Measurements from ENCODE around the gene GSTA4. TPM values are rescaled to one million over a fixed set of nuclear protein-coding genes. Genes with fewer than 3 reads are reported as not detected.

Gene GSTA4
- total RNA-seq, 1 experiment from 2014 or later, result 20.9 TPM

GRCh38 chr6:53023323-53023722 is 28.2 kb upstream of the GSTA4 start:
- Histone ChIP-seq H3K27me3 (ENCODE audit: low read length) (no peaks in the 10 kb centered on the region), H3K4me1 (ENCODE audit: insufficient read depth, low read length) (no peaks in the 10 kb centered on the region), H3K27ac (ENCODE audit: low read length) (no peak overlapping the region), H3K4me3 (ENCODE audit: low read length) (no peak overlapping the region), H4K20me1 (ENCODE audit: low read length) (no peaks in the 10 kb centered on the region), H3K79me2 (ENCODE audit: low read length) (no peaks in the 10 kb centered on the region), H3K9ac (ENCODE audit: low read length) (no peak overlapping the region), H3K9me2 (replicated peaks; ENCODE audit: low read length) (no peaks in the 10 kb centered on the region), H2AFZ (ENCODE audit: low read length) (no peak overlapping the region), H3F3A (ENCODE audit: low read length, unreplicated experiment) (no peaks in the 10 kb centered on the region), H3K9me3 (ENCODE audit: low read length) (no peaks in the 10 kb centered on the region), H3K36me3 (ENCODE audit: low read depth, low read length) (no peaks in the 10 kb centered on the region), H3K4me2 (ENCODE audit: low read length) (no peak overlapping the region)
- ChIA-PET POLR2A (ENCODE audit: unreplicated experiment) (interaction anchor here (0.5 kb wide), 1 partner anchor 50 kb away, joined by 3 read pairs; no protein-coding TSS in a partner anchor), CTCF (no interaction called here)
- intact Hi-C loops (cut with micrococcal nuclease), result no loop called here
- DNase-seq (no peak), ATAC-seq (no peak)
- BruUV-seq (replicated peaks), result no TSS peak
- TF ChIP-seq EZH2phosphoT487 (IDR thresholded peaks at IDR 0.05; ENCODE audit: borderline replicate concordance, low read length), result no peak

- Histone ChIP-seq H4K20me1 (ENCODE audit: low read length) (no peaks in the 10 kb centered on the region), H3K9ac (ENCODE audit: low read length) (no peak overlapping the region), H3K9me2 (replicated peaks; ENCODE audit: low read length) (no peaks in the 10 kb centered on the region), H3K4me3 (ENCODE audit: low read length) (no peak overlapping the region), H3K36me3 (ENCODE audit: low read depth, low read length) (peaks cover 4% of the 10 kb centered on the region; the same call in 1 of the 2 replicates), H3K9me3 (ENCODE audit: low read length) (no peaks in the 10 kb centered on the region), H3F3A (ENCODE audit: low read length, unreplicated experiment) (no peaks in the 10 kb centered on the region), H2AFZ (ENCODE audit: low read length) (no peak overlapping the region), H3K27ac (ENCODE audit: low read length) (no peak overlapping the region), H3K27me3 (ENCODE audit: low read length) (no peaks in the 10 kb centered on the region), H3K4me1 (ENCODE audit: insufficient read depth, low read length) (no peaks in the 10 kb centered on the region), H3K4me2 (ENCODE audit: low read length) (no peak overlapping the region), H3K79me2 (ENCODE audit: low read length) (no peaks in the 10 kb centered on the region)
- intact Hi-C loops (cut with micrococcal nuclease), result no loop called here
- ATAC-seq (no peak), DNase-seq (no peak)
- TF ChIP-seq CTCF (conservative IDR thresholded peaks at IDR 0.05; ENCODE audit: low read depth, low read length) (no peak), EZH2 (IDR thresholded peaks at IDR 0.05; ENCODE audit: low read length, unreplicated experiment) (no peak), EZH2phosphoT487 (IDR thresholded peaks at IDR 0.05; ENCODE audit: borderline replicate concordance, low read length) (no peak)
- ChIA-PET CTCF (no interaction called here), POLR2A (ENCODE audit: unreplicated experiment) (no interaction called here)
- BruUV-seq (replicated peaks), result no TSS peak
Measured at GRCh38 chr6:53020005-53020744, 25.1 kb upstream of the GSTA4 start.

GRCh38 chr6:53018446-53018845 is 23.4 kb upstream of the GSTA4 start:
- H2AFZ ChIP-seq (ENCODE audit: low read length), result no peak overlapping the region
- BruUV-seq (replicated peaks), result no TSS peak
- H3K4me2 ChIP-seq (ENCODE audit: low read length), result no peak overlapping the region
- H3K9me2 ChIP-seq (replicated peaks; ENCODE audit: low read length), result no peaks in the 10 kb centered on the region
- ATAC-seq (no peak), DNase-seq (no peak)
- no peaks in the 10 kb centered on the region for H4K20me1 ChIP-seq (ENCODE audit: low read length)
- H3K27me3 ChIP-seq (ENCODE audit: low read length), result no peaks in the 10 kb centered on the region
- ChIA-PET POLR2A (ENCODE audit: unreplicated experiment) (no interaction called here), CTCF (no interaction called here)
- intact Hi-C loops (cut with micrococcal nuclease), result no loop called here
- H3K4me3 ChIP-seq (ENCODE audit: low read length), result no peak overlapping the region
- H3K36me3 ChIP-seq (ENCODE audit: low read depth, low read length), result peaks cover 8% of the 10 kb centered on the region
- no peaks in the 10 kb centered on the region for H3K4me1 ChIP-seq (ENCODE audit: insufficient read depth, low read length)
- no peaks in the 10 kb centered on the region for H3F3A ChIP-seq (ENCODE audit: low read length, unreplicated experiment)
- no peak overlapping the region for H3K9ac ChIP-seq (ENCODE audit: low read length)
- no peak for TF ChIP-seq EZH2 (IDR thresholded peaks at IDR 0.05; ENCODE audit: low read length, unreplicated experiment)
- no peak for TF ChIP-seq CTCF (conservative IDR thresholded peaks at IDR 0.05; ENCODE audit: low read depth, low read length)
- no peak for TF ChIP-seq EZH2phosphoT487 (IDR thresholded peaks at IDR 0.05; ENCODE audit: borderline replicate concordance, low read length)
- H3K9me3 ChIP-seq (ENCODE audit: low read length), result no peaks in the 10 kb centered on the region
- no peak overlapping the region for H3K27ac ChIP-seq (ENCODE audit: low read length)
- no peaks in the 10 kb centered on the region for H3K79me2 ChIP-seq (ENCODE audit: low read length)
